ENCODE data around the gene PDE9A. TPM values are rescaled to one million over a fixed set of nuclear protein-coding genes. Genes with fewer than 3 reads are reported as not detected.

The PDE9A gene
- total RNA-seq, 1 experiment from 2014 or later, result 31.9 TPM

- H3K56ac ChIP-seq (ENCODE audit: insufficient read length, low read depth, low read length), result no peak overlapping the region
- no peak overlapping the region for H3K4me2 ChIP-seq (ENCODE audit: insufficient read depth, insufficient read length, low read length)
- H2BK15ac ChIP-seq (ENCODE audit: low read depth, low read length), result no peak overlapping the region
- H3K23me2 ChIP-seq (ENCODE audit: insufficient read length, low read depth, low read length, poor library complexity, severe bottlenecking), result no peaks in the 10 kb centered on the region
- Mint-ChIP-seq H3K4me3 (no peak overlapping the region), H3K36me3 (ENCODE audit: insufficient read depth in 1 of 3, low read depth in 3 of 3) (peaks cover 0 to 6% (median 4%) of the 10 kb centered on the region in 3 experiments; a peak in 3 of 7 replicates), H3K4me1 (peaks cover 15 to 18% of the 10 kb centered on the region in 2 experiments), H3K9me3 (peaks cover 6 to 8% of the 10 kb centered on the region in 2 experiments), H3K27ac (no peak overlapping the region), H3K27me3 (ENCODE audit: low read depth) (peaks cover 26% of the 10 kb centered on the region)
- no peak overlapping the region for H2AK5ac ChIP-seq (ENCODE audit: insufficient read length, low read length)
- H3K79me1 ChIP-seq (ENCODE audit: insufficient read depth, low read depth, low read length, poor library complexity, severe bottlenecking), result no peaks in the 10 kb centered on the region
- H3T11ph ChIP-seq (ENCODE audit: low read length), result no peak overlapping the region
- H3K79me2 ChIP-seq (ENCODE audit: insufficient read depth, low read length), result no peaks in the 10 kb centered on the region
- no peak overlapping the region for H3K4ac ChIP-seq (ENCODE audit: low read depth, low read length)
- H4K5ac ChIP-seq (ENCODE audit: insufficient read length, low read depth, low read length), result no peak overlapping the region
- no peak for DNase-seq
- H3K18ac ChIP-seq (ENCODE audit: insufficient read length, low read depth, low read length), result no peak overlapping the region
- H4K91ac ChIP-seq (ENCODE audit: insufficient read length, low read depth, low read length), result no peak overlapping the region
- H2BK12ac ChIP-seq (ENCODE audit: insufficient read length, low read depth, low read length), result no peak overlapping the region
- no peak overlapping the region for H3K27ac ChIP-seq (ENCODE audit: insufficient read length, low read depth, low read length)
- no peak overlapping the region for H2BK5ac ChIP-seq (ENCODE audit: insufficient read length, low read length)
- peaks cover 3% of the 10 kb centered on the region; the same call in 1 of the 2 replicates for H3K4me1 ChIP-seq (ENCODE audit: insufficient read depth, low read length)
- TF ChIP-seq, protein P1, sequence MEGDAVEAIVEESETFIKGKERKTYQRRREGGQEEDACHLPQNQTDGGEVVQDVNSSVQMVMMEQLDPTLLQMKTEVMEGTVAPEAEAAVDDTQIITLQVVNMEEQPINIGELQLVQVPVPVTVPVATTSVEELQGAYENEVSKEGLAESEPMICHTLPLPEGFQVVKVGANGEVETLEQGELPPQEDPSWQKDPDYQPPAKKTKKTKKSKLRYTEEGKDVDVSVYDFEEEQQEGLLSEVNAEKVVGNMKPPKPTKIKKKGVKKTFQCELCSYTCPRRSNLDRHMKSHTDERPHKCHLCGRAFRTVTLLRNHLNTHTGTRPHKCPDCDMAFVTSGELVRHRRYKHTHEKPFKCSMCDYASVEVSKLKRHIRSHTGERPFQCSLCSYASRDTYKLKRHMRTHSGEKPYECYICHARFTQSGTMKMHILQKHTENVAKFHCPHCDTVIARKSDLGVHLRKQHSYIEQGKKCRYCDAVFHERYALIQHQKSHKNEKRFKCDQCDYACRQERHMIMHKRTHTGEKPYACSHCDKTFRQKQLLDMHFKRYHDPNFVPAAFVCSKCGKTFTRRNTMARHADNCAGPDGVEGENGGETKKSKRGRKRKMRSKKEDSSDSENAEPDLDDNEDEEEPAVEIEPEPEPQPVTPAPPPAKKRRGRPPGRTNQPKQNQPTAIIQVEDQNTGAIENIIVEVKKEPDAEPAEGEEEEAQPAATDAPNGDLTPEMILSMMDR (conservative IDR thresholded peaks at IDR 0.05), result no peak
- WGBS (ENCODE audit: extremely low coverage, insufficient read length, low lambda C conversion rate), result no CpG with 5 or more reads among the region's 4 CpGs
- no peaks in the 10 kb centered on the region for H4K20me1 ChIP-seq (ENCODE audit: control insufficient read depth, insufficient read depth, insufficient read length)
- H3K27me3 ChIP-seq (ENCODE audit: insufficient read depth, low read length), result no peaks in the 10 kb centered on the region; the same call in 1 of the 2 replicates
- H2BK120ac ChIP-seq (ENCODE audit: low read depth, low read length, poor library complexity, severe bottlenecking), result no peak overlapping the region
- no peak overlapping the region for H4K8ac ChIP-seq (replicated peaks; ENCODE audit: insufficient read length, low read depth, low read length)
- no peak overlapping the region for H3K9ac ChIP-seq (ENCODE audit: extremely low read depth, insufficient read length, low read length)
- no peak overlapping the region for H2AFZ ChIP-seq (ENCODE audit: low read length)
- no peak overlapping the region for H3K23ac ChIP-seq (ENCODE audit: insufficient read length, low read depth, low read length)
- H2BK20ac ChIP-seq (ENCODE audit: low read depth, low read length, poor library complexity, severe bottlenecking), result no peak overlapping the region
- no peaks in the 10 kb centered on the region for H3K9me3 ChIP-seq (ENCODE audit: control insufficient read depth, low read depth, low read length)
- no peak overlapping the region for H3K14ac ChIP-seq (ENCODE audit: insufficient read depth, low read length)
Observed at GRCh38 chr21:42787613-42788012, 134.2 kb downstream of the PDE9A start.
